SK-N-SH (cell line): ENCODE measurements around the gene MFSD2B. TPM values are rescaled to one million over a fixed set of nuclear protein-coding genes. Genes with fewer than 3 reads are reported as not detected.

Experiments
- CTCF ChIA-PET: fragments of 300-600, 350-600 bp; formaldehyde crosslinking; extraction: SDS; loops from one replicate; lab custom pipeline; 2021; lab: Yijun Ruan, JAX
- POLR2A ChIA-PET: fragments of 350-600 bp; sonication (Branson Sonifier 250); formaldehyde crosslinking; extraction: SDS; loops from one replicate; lab custom pipeline; 2020; ENCODE audit warnings: antibody characterized with exemption, inconsistent platforms; lab: Yijun Ruan, JAX
- DNase-seq: peaks from one replicate; pipeline ENCODE4 v3.0.0; 2012
- H2AFZ ChIP-seq: fragments of 200-600 bp; sonication (generic); 2 replicates; pipeline ENCODE4 v1.8.1; 2016; ENCODE audit warnings: antibody characterized with exemption, mild to moderate bottlenecking, low read depth
- H3F3A ChIP-seq: fragments of 200-600 bp; sonication (generic); replicated peaks from 2 replicates; pipeline ENCODE3; 2016; ENCODE audit warnings: antibody characterized with exemption, mild to moderate bottlenecking; ENCODE audit not compliant: insufficient read depth
- H3K27ac ChIP-seq, 2 experiments: fragments of 200-500 bp in 1 of 2; fragments of 200-600 bp in 1 of 2; sonication (Bioruptor generic) in 1 of 2; sonication (generic), shearing (Covaris generic) in 1 of 2; 2 replicates each; pipeline versions ENCODE4 v1.5.1 to v1.6.1; 2014 to 2016; ENCODE audit warnings: low read depth in 2 of 2, inconsistent platforms in 1 of 2, low read length in 1 of 2, mild to moderate bottlenecking in 1 of 2, mixed read lengths in 1 of 2
- H3K27me3 ChIP-seq: fragments of 200-600 bp; sonication (generic), shearing (Covaris generic); 2 replicates; pipeline ENCODE4 v1.6.1; 2016; ENCODE audit warnings: mixed run types; ENCODE audit not compliant: insufficient read depth
- H3K36me3 ChIP-seq, 2 experiments: fragments of 200-500 bp in 1 of 2; fragments of 200-600 bp in 1 of 2; sonication (Bioruptor generic) in 1 of 2; sonication (generic) in 1 of 2; replicated peaks in 1 of 2; 2 replicates each; pipeline versions ENCODE3 to v1.5.1; 2014 to 2016; ENCODE audit warnings: low read length in 1 of 2, mild to moderate bottlenecking in 1 of 2; ENCODE audit not compliant: insufficient read depth in 2 of 2, control insufficient read depth in 1 of 2
- H3K4me1 ChIP-seq, 2 experiments: fragments of 200-500 bp in 1 of 2; fragments of 200-600 bp in 1 of 2; sonication (Bioruptor generic) in 1 of 2; sonication (generic), shearing (Covaris generic) in 1 of 2; 2 replicates each; pipeline versions ENCODE4 v1.5.1 to v1.6.1; 2014 to 2016; ENCODE audit warnings: low read depth in 1 of 2, low read length in 1 of 2, mixed run types in 1 of 2; ENCODE audit not compliant: insufficient read depth in 2 of 2, control insufficient read depth in 1 of 2
- H3K4me2 ChIP-seq: fragments of 200-600 bp; sonication (generic), shearing (Covaris generic); 2 replicates; pipeline ENCODE4 v1.6.1; 2017; ENCODE audit warnings: mixed run types
- H3K4me3 ChIP-seq, 2 experiments: fragments of 200-500 bp in 1 of 2; fragments of 200-600 bp in 1 of 2; sonication (Bioruptor generic) in 1 of 2; sonication (generic), shearing (Covaris generic) in 1 of 2; 2 replicates each; pipeline versions ENCODE4 v1.5.1 to v1.8.1; 2014 to 2016; ENCODE audit warnings: low read depth in 2 of 2, inconsistent platforms in 1 of 2, low read length in 1 of 2, mild to moderate bottlenecking in 1 of 2, mixed read lengths in 1 of 2, moderate library complexity in 1 of 2
- H3K79me2 ChIP-seq: fragments of 200-600 bp; sonication (generic); 2 replicates; pipeline ENCODE4 v1.8.1; 2017; ENCODE audit warnings: mild to moderate bottlenecking; ENCODE audit not compliant: insufficient read depth
- H3K9ac ChIP-seq: fragments of 200-600 bp; sonication (generic); 2 replicates; pipeline ENCODE4 v1.6.1; 2017; ENCODE audit warnings: mixed run types
- H3K9me2 ChIP-seq: fragments of 200-600 bp; sonication (generic); 2 replicates; pipeline ENCODE4 v1.6.1; 2017; ENCODE audit warnings: mixed run types
- H3K9me3 ChIP-seq: fragments of 200-600 bp; sonication (generic); 2 replicates; pipeline ENCODE4 v1.6.1; 2017; ENCODE audit warnings: mixed run types, mild to moderate bottlenecking, moderate library complexity
- H4K20me1 ChIP-seq: fragments of 200-600 bp; sonication (generic); 2 replicates; pipeline ENCODE4 v1.6.1; 2017; ENCODE audit warnings: mild to moderate bottlenecking, mixed run types; ENCODE audit not compliant: insufficient read depth
- CHD2 ChIP-seq: fragments of 150-350 bp; IDR thresholded peaks from 2 replicates; pipeline ENCODE4 v1.6.1; 2018; ENCODE audit warnings: low read length; ENCODE audit not compliant: partially characterized antibody
- MEF2A ChIP-seq: IDR thresholded peaks from 2 replicates; pipeline ENCODE4 v1.4.0; 2012; ENCODE audit warnings: low read depth, borderline replicate concordance
- MXI1 ChIP-seq: IDR thresholded peaks from 2 replicates; pipeline ENCODE4 v1.6.1; 2012; ENCODE audit warnings: mild to moderate bottlenecking, low read depth, low read length, improper control_type of control experiment
- NFIC ChIP-seq: IDR thresholded peaks from 2 replicates; pipeline ENCODE4 v1.4.0; 2012; ENCODE audit warnings: borderline replicate concordance
- NRF1 ChIP-seq: IDR thresholded peaks from 2 replicates; pipeline ENCODE4 v1.6.1; 2012; ENCODE audit warnings: low read depth, mild to moderate bottlenecking, low read length
- POLR2AphosphoS5 ChIP-seq: IDR thresholded peaks from 2 replicates; pipeline ENCODE4 v1.6.1; 2012; ENCODE audit warnings: low read depth, low read length
- TAF1 ChIP-seq: IDR thresholded peaks from 2 replicates; pipeline ENCODE4 v1.6.1; 2012; ENCODE audit warnings: low read depth, mild to moderate bottlenecking, low read length, moderate library complexity, borderline replicate concordance
- WGBS: methylation state at CpG from one replicate; pipeline ENCODE4 v1.1.6; 2017; ENCODE audit warnings: low lambda C conversion rate; 5-methylcytosine and 5-hydroxymethylcytosine counted together
- polyA plus RNA-seq, 3 experiments: library from polyadenylated mRNA; depleted of rRNA; stranded (reverse); fragments of >200 nt; gene quantifications; 2 replicates each; pipeline ENCODE4 v1.2.3, GENCODE V29; 2012
- TF ChIP-seq, protein P1 (sequence below): IDR thresholded peaks from 2 replicates; pipeline ENCODE4 v1.4.0; 2012; ENCODE audit warnings: low read depth, borderline replicate concordance
- TF ChIP-seq, protein P2 (sequence below): IDR thresholded peaks from 2 replicates; pipeline ENCODE4 v1.6.1; 2012; ENCODE audit warnings: mild to moderate bottlenecking, low read depth, low read length, moderate library complexity
- TF ChIP-seq, protein P3 (sequence below): IDR thresholded peaks from 2 replicates; pipeline ENCODE4 v1.4.0; 2012; ENCODE audit warnings: low read depth

Gene MFSD2B
- polyA plus RNA-seq, 1 of the 3 experiments (the other 2 are of a cell fraction): not detected

DNA sequence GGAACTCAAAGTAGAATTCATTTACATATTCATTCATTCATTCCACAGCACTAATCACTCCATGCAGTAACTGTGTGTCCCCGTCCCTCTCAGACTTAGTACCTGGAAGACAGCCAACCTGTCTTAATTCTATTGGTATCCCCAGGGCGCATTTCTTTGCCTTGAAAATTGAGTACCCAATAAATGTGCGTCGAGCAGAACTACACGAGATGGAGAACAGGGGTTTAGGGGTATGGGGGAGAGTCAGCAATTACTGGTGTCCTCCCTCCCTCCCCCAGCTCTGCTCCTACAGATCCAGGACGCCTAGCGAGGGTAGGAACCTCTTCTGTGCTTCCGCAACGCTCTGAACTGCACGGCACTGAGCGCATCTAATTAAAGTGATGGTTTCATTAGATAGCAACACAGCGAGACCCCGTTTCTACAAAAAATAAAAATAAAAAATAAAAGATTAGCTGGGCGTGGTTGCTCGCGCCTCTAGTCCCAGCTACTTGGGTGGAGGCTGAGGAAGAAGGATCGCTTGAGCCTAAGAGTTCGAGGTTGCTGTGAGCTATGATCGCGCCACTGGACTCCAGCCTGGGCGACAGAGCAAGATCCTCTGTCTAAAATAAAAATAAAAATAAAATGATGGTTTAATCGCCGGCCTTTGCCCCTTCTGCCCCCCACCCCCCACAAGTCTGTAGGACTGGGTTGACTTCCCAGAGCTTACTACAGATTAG, 39.0 kb downstream of the MFSD2B start:
- peaks cover 15% of the 10 kb centered on the region for H3F3A ChIP-seq
- H3K4me1 ChIP-seq: peaks cover 3 to 18% of the 10 kb centered on the region in 2 experiments; a peak in 2 of 4 replicates
- 8% methylated on average over 23 of the region's 23 CpGs for WGBS
- peak overlapping the region in 1 of 2 experiments; percentile 29; a peak in 1 of 4 replicates for H3K27ac ChIP-seq
- H3K36me3 ChIP-seq: no peaks in the 10 kb centered on the region
- no peaks in the 10 kb centered on the region for H3K9me3 ChIP-seq
- peak overlapping the region; percentile 92 for H3K4me2 ChIP-seq
- peak; percentile 36 for DNase-seq
- peaks cover 32% of the 10 kb centered on the region for H3K79me2 ChIP-seq
- ChIA-PET CTCF (interaction anchor here (1.2 to 5.1 kb wide), 4 partner anchors 12 to 122 kb away, joined by 5 to 43 read pairs (median 30); partner anchors contain the start of genes ATAD2B, SF3B6 and TP53I3), POLR2A (interaction anchor here (2.4 kb wide), 1 partner anchor 27 kb away, joined by 16 read pairs; the partner anchor contains the start of gene SF3B6)
- H3K9me2 ChIP-seq: no peaks in the 10 kb centered on the region
- H3K4me3 ChIP-seq: peak overlapping the region; percentile 77 to 80
- peak overlapping the region; percentile 65 for H3K9ac ChIP-seq
- no peaks in the 10 kb centered on the region for H4K20me1 ChIP-seq
- TF ChIP-seq, protein P1, sequence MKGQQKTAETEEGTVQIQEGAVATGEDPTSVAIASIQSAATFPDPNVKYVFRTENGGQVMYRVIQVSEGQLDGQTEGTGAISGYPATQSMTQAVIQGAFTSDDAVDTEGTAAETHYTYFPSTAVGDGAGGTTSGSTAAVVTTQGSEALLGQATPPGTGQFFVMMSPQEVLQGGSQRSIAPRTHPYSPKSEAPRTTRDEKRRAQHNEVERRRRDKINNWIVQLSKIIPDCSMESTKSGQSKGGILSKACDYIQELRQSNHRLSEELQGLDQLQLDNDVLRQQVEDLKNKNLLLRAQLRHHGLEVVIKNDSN: no peak
- 0 out of 2 replicates have a peak, but pooled peaks have one; percentile 12 for TF ChIP-seq NFIC
- TF ChIP-seq, protein P2, sequence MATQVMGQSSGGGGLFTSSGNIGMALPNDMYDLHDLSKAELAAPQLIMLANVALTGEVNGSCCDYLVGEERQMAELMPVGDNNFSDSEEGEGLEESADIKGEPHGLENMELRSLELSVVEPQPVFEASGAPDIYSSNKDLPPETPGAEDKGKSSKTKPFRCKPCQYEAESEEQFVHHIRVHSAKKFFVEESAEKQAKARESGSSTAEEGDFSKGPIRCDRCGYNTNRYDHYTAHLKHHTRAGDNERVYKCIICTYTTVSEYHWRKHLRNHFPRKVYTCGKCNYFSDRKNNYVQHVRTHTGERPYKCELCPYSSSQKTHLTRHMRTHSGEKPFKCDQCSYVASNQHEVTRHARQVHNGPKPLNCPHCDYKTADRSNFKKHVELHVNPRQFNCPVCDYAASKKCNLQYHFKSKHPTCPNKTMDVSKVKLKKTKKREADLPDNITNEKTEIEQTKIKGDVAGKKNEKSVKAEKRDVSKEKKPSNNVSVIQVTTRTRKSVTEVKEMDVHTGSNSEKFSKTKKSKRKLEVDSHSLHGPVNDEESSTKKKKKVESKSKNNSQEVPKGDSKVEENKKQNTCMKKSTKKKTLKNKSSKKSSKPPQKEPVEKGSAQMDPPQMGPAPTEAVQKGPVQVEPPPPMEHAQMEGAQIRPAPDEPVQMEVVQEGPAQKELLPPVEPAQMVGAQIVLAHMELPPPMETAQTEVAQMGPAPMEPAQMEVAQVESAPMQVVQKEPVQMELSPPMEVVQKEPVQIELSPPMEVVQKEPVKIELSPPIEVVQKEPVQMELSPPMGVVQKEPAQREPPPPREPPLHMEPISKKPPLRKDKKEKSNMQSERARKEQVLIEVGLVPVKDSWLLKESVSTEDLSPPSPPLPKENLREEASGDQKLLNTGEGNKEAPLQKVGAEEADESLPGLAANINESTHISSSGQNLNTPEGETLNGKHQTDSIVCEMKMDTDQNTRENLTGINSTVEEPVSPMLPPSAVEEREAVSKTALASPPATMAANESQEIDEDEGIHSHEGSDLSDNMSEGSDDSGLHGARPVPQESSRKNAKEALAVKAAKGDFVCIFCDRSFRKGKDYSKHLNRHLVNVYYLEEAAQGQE: 0 out of 2 replicates have a peak, but pooled peaks have one; percentile 8
- peak overlapping the region; percentile 94 for H2AFZ ChIP-seq
- no peaks in the 10 kb centered on the region for H3K27me3 ChIP-seq

GRCh38 chr2:24049485-24050021, 39.7 kb downstream of the MFSD2B start, which contains the start of gene FKBP1B:
Gene FKBP1B (plus strand): TSS chr2:24049741. CDS start chr2:24049850, 109 bp downstream.
- Histone ChIP-seq H3K79me2 (peaks cover 26% of the 10 kb centered on the region), H3K4me1 (peaks cover 3 to 24% of the 10 kb centered on the region in 2 experiments; a peak in 2 of 4 replicates), H3K9ac (peak within 1 kb of the TSS; percentile 65), H3K27me3 (no peaks in the 10 kb centered on the region), H3K36me3 (peaks cover 0 to 1% of the 10 kb centered on the region in 2 experiments), H3K4me3 (peak within 1 kb of the TSS; percentile 77 to 80), H4K20me1 (no peaks in the 10 kb centered on the region), H3K27ac (peak within 1 kb of the TSS in 1 of 2 experiments; percentile 72; a peak in 2 of 4 replicates), H2AFZ (peak within 1 kb of the TSS; percentile 94), H3K4me2 (peak within 1 kb of the TSS; percentile 92), H3F3A (peaks cover 15% of the 10 kb centered on the region)
- CTCF ChIA-PET: interaction anchor here (0.8 to 5.1 kb wide), 7 partner anchors 11 to 122 kb away, joined by 3 to 43 read pairs (median 6); partner anchors contain the start of genes ATAD2B, SF3B6 and TP53I3
- WGBS: 3% methylated on average over 31 of the region's 52 CpGs
- no peak for TF ChIP-seq MEF2A
- peak; percentile 78 for TF ChIP-seq POLR2AphosphoS5
- TF ChIP-seq CHD2: peak; percentile 71
- peak; percentile 91 for TF ChIP-seq MXI1
- peak; percentile 53 for TF ChIP-seq NRF1
- TF ChIP-seq TAF1: peak; percentile 84
- TF ChIP-seq, protein P1: no peak
- TF ChIP-seq, protein P3, sequence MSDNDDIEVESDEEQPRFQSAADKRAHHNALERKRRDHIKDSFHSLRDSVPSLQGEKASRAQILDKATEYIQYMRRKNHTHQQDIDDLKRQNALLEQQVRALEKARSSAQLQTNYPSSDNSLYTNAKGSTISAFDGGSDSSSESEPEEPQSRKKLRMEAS: 0 out of 2 replicates have a peak, but pooled peaks have one; percentile 25
- TF ChIP-seq, all 33 proteins: peak for 6
- DNase-seq: peak; percentile 97
- H3K9me2 ChIP-seq: no peaks in the 10 kb centered on the region
- H3K9me3 ChIP-seq: no peaks in the 10 kb centered on the region
- POLR2A ChIA-PET: interaction anchor here (1.0 to 2.4 kb wide), 6 partner anchors 17 to 123 kb away, joined by 3 to 16 read pairs (median 6); partner anchors contain the start of genes ATAD2B, SF3B6, TP53I3 and UBXN2A
